22Rv1 (cell line): ENCODE measurements around the gene NEK8.

ENCODE experiments used
- ZFX ChIP-seq: fragments of 450-650 bp; IDR thresholded peaks from 2 replicates; pipeline ENCODE4 v1.6.1; 2017; ENCODE audit warnings: antibody characterized with exemption, borderline replicate concordance
- TF ChIP-seq, protein P1 (sequence below): fragments of 450-650 bp; IDR thresholded peaks from 2 replicates; pipeline ENCODE4 v1.5.1; 2017; ENCODE audit warnings: mild to moderate bottlenecking

DNA sequence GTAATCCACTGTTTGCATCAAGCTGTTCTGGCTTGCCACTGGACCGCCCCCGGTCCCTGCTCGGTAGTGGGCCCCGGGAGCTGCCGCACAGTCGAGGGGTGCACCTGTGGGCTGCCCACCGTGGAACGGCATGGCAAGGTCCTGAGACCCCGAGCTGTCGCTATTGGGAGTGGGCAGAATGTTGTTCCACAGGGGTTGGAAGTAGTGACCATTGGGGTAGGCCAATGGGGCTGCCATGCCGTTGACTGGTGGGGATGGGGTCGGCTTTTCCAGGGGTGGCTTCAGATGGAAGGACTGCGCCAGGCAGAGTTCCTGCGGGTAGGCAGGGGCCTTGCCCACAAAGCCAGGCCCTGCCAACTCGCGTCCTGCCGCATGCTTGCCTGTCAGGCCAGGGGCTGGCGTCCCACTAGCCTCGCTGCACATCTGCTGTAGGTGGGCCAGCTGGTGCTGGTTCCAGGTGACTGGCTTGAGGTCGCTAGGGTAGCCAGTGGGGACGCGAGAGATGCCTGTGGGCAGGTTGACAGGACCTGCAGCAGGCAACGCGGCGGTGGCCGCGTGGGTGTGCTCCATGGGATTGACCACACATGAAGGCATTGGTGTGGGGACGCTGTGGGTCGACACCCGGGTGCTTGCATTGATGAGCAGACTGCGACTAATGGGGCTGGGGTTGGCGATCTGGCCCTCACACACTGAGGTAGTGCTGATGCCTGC lies 30.0 kb downstream of the NEK8 start:
- TF ChIP-seq, protein P1, sequence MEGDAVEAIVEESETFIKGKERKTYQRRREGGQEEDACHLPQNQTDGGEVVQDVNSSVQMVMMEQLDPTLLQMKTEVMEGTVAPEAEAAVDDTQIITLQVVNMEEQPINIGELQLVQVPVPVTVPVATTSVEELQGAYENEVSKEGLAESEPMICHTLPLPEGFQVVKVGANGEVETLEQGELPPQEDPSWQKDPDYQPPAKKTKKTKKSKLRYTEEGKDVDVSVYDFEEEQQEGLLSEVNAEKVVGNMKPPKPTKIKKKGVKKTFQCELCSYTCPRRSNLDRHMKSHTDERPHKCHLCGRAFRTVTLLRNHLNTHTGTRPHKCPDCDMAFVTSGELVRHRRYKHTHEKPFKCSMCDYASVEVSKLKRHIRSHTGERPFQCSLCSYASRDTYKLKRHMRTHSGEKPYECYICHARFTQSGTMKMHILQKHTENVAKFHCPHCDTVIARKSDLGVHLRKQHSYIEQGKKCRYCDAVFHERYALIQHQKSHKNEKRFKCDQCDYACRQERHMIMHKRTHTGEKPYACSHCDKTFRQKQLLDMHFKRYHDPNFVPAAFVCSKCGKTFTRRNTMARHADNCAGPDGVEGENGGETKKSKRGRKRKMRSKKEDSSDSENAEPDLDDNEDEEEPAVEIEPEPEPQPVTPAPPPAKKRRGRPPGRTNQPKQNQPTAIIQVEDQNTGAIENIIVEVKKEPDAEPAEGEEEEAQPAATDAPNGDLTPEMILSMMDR = no peak
- TF ChIP-seq ZFX = no peak
